CD14-positive monocyte (primary cell): Measurements from ENCODE around the gene ABCG1. TPM values are rescaled to one million over a fixed set of nuclear protein-coding genes. Genes with fewer than 3 reads are reported as not detected.

Experiments
- DNase-seq, 3 donors: peaks; one replicate each; pipeline ENCODE4 v3.0.0-alpha.2; 2011 to 2022
- H2AFZ ChIP-seq: 2 replicates; pipeline ENCODE4 v1.6.0; 2012; ENCODE audit warnings: mild to moderate bottlenecking, low read depth, low read length, inconsistent platforms; ENCODE audit not compliant: insufficient read depth, poor library complexity, severe bottlenecking
- H3K27ac ChIP-seq, 2 donors: 1 replicate in 1 of 2; 2 replicates in 1 of 2; pipeline ENCODE4 v1.5.1; 2012 to 2013; ENCODE audit warnings: low read length in 2 of 2, control low read depth in 1 of 2, inconsistent platforms in 1 of 2, low read depth in 1 of 2, mild to moderate bottlenecking in 1 of 2
- H3K27me3 ChIP-seq, 2 donors: one replicate each; pipeline versions ENCODE4 v1.6.0 to v1.6.1; 2011 to 2013; ENCODE audit warnings: low read length in 2 of 2; ENCODE audit not compliant: control insufficient read depth in 2 of 2, insufficient read depth in 2 of 2
- H3K36me3 ChIP-seq, 2 donors: replicated peaks in 1 of 2; 1 replicate in 1 of 2; 2 replicates in 1 of 2; pipeline versions ENCODE4 v1.5.1 to v1.6.1; 2012 to 2013; ENCODE audit warnings: low read length in 2 of 2, control low read depth in 1 of 2, inconsistent platforms in 1 of 2, mild to moderate bottlenecking in 1 of 2; ENCODE audit not compliant: insufficient read depth in 2 of 2, control insufficient read depth in 1 of 2
- H3K4me1 ChIP-seq, 2 donors: 1 replicate in 1 of 2; 2 replicates in 1 of 2; pipeline versions ENCODE4 v1.5.1 to v1.6.1; 2012 to 2013; ENCODE audit warnings: low read length in 2 of 2, control low read depth in 1 of 2, inconsistent platforms in 1 of 2, mild to moderate bottlenecking in 1 of 2, moderate library complexity in 1 of 2; ENCODE audit not compliant: insufficient read depth in 2 of 2, control insufficient read depth in 1 of 2
- H3K4me2 ChIP-seq: replicated peaks from 2 replicates; pipeline ENCODE3; 2012; ENCODE audit warnings: low read length, moderate library complexity, mild to moderate bottlenecking; ENCODE audit not compliant: poor library complexity, severe bottlenecking; ENCODE audit errors: extremely low read depth
- H3K4me3 ChIP-seq, 3 experiments: fragments of 200-600 bp in 1 of 3; sonication (generic) in 1 of 3; replicated peaks in 1 of 3; 1 replicate in 2 of 3; 2 replicates in 1 of 3; pipeline ENCODE4 v1.5.1; 2011 to 2013; ENCODE audit warnings: low read length in 3 of 3, mild to moderate bottlenecking in 3 of 3, control low read depth in 2 of 3, low read depth in 2 of 3, inconsistent platforms in 1 of 3, moderate library complexity in 1 of 3
- H3K79me2 ChIP-seq: 2 replicates; pipeline ENCODE4 v1.6.0; 2012; ENCODE audit warnings: mild to moderate bottlenecking, control low read depth, inconsistent platforms, low read length, moderate library complexity; ENCODE audit not compliant: insufficient read depth
- H3K9ac ChIP-seq: 2 replicates; pipeline ENCODE4 v1.6.0; 2017; ENCODE audit warnings: low read length, mild to moderate bottlenecking; ENCODE audit not compliant: insufficient read depth, poor library complexity, severe bottlenecking
- H3K9me3 ChIP-seq, 2 donors: replicated peaks in 1 of 2; 1 replicate in 1 of 2; 2 replicates in 1 of 2; pipeline versions ENCODE4 v1.5.1 to v1.6.1; 2012 to 2013; ENCODE audit warnings: low read length in 2 of 2, control low read depth in 1 of 2; ENCODE audit not compliant: control insufficient read depth in 1 of 2, insufficient read depth in 1 of 2
- H4K20me1 ChIP-seq: 2 replicates; pipeline ENCODE4 v1.6.0; 2012; ENCODE audit warnings: mild to moderate bottlenecking, low read length, control low read depth, moderate library complexity; ENCODE audit not compliant: insufficient read depth
- H3K27ac Mint-ChIP-seq, 7 donors: one replicate each; pipeline ENCODE4 v1.8.0; 2020; ENCODE audit warnings: mild to moderate bottlenecking in 7 of 7, mixed read lengths in 7 of 7, moderate library complexity in 6 of 7, inconsistent platforms in 2 of 7
- H3K27me3 Mint-ChIP-seq, 3 donors: one replicate each; pipeline ENCODE4 v1.8.0; 2021 to 2022; ENCODE audit warnings: low read depth in 3 of 3, mild to moderate bottlenecking in 3 of 3, mixed read lengths in 3 of 3, moderate library complexity in 3 of 3, inconsistent platforms in 1 of 3
- H3K36me3 Mint-ChIP-seq, 2 donors: one replicate each; pipeline ENCODE4 v1.8.0; 2020; ENCODE audit warnings: mixed read lengths in 2 of 2, inconsistent platforms in 1 of 2, mild to moderate bottlenecking in 1 of 2
- H3K4me1 Mint-ChIP-seq: one replicate; pipeline ENCODE4 v1.8.0; 2020; ENCODE audit warnings: mild to moderate bottlenecking, mixed read lengths
- H3K4me3 Mint-ChIP-seq, 2 donors: one replicate each; pipeline ENCODE4 v1.8.0; 2020; ENCODE audit warnings: mild to moderate bottlenecking in 2 of 2, mixed read lengths in 2 of 2, moderate library complexity in 1 of 2
- H3K9me3 Mint-ChIP-seq, 7 donors: one replicate each; pipeline ENCODE4 v1.8.0; 2020 to 2022; ENCODE audit warnings: mixed read lengths in 7 of 7, mild to moderate bottlenecking in 6 of 7, moderate library complexity in 6 of 7, inconsistent platforms in 2 of 7
- CTCF ChIP-seq: fragments of 200-600 bp; IDR thresholded peaks from one replicate; pipeline ENCODE4 v1.8.0; 2022; ENCODE audit warnings: antibody characterized with exemption, mild to moderate bottlenecking
- WGBS: methylation state at CpG from one replicate; pipeline ENCODE4 v1.1.5; 2013; ENCODE audit warnings: missing lambda C conversion rate; ENCODE audit not compliant: insufficient coverage; 5-methylcytosine and 5-hydroxymethylcytosine counted together
- intact Hi-C, 2 donors: fragments of 100-400 bp; cut with micrococcal nuclease; formaldehyde crosslinking; loops; one replicate each; pipeline versions ENCODE4 v1.15.0 to v1.15.1; 2023
- polyA plus RNA-seq, 3 donors: library from polyadenylated mRNA; depleted of rRNA in 1 of 3; unstranded in 2 of 3; stranded (reverse) in 1 of 3; fragments of 300-500 nt in 2 of 3; fragments of >200 nt in 1 of 3; fragmentation: Illumina TruSeq in 2 of 3; gene quantifications; 1 replicate in 2 of 3; 2 replicates in 1 of 3; pipeline ENCODE4 v1.2.3, GENCODE V29; 2012 to 2021

The ABCG1 gene
- polyA plus RNA-seq, 3 donors, result 3.0 to 5.2 (median 3.5) TPM

- H3K9me3 Mint-ChIP-seq, result peaks cover 0 to 1% (median 0%) of the 10 kb centered on the region in 7 donors
- no peaks in the 10 kb centered on the region for H3K36me3 Mint-ChIP-seq
- no peaks in the 10 kb centered on the region for H3K27me3 ChIP-seq
- no peak overlapping the region for H3K9ac ChIP-seq
- peaks cover 29% of the 10 kb centered on the region for H3K4me1 Mint-ChIP-seq
- no peak overlapping the region for H2AFZ ChIP-seq
- H3K4me2 ChIP-seq, result no peak overlapping the region
- H3K79me2 ChIP-seq, result no peaks in the 10 kb centered on the region
- H3K27ac ChIP-seq, result no peak overlapping the region
- WGBS, result 72% methylated on average over 3 of the region's 7 CpGs
- no peak overlapping the region for H3K4me3 Mint-ChIP-seq
- H3K4me1 ChIP-seq, result peaks cover 21 to 24% of the 10 kb centered on the region in 2 donors
- intact Hi-C loops, result loop anchor here in 1 of 2 donors (10.0 kb wide), 1 partner anchor 222 kb away; no protein-coding TSS in a partner anchor
- no peak for TF ChIP-seq CTCF
- no peaks in the 10 kb centered on the region for H4K20me1 ChIP-seq
- no peaks in the 10 kb centered on the region for H3K9me3 ChIP-seq
- peaks cover 5 to 13% (median 8%) of the 10 kb centered on the region in 3 donors for H3K27me3 Mint-ChIP-seq
- no peak for DNase-seq
- no peaks in the 10 kb centered on the region for H3K36me3 ChIP-seq
- H3K4me3 ChIP-seq, result no peak overlapping the region
- no peak overlapping the region for H3K27ac Mint-ChIP-seq
Observed at GRCh38 chr21:42302794-42303193, 83.9 kb downstream of the ABCG1 start.

- Mint-ChIP-seq H3K36me3 (no peaks in the 10 kb centered on the region), H3K4me3 (no peak overlapping the region), H3K27ac (no peak overlapping the region), H3K4me1 (peaks cover 36% of the 10 kb centered on the region), H3K9me3 (peaks cover 0 to 1% (median 0%) of the 10 kb centered on the region in 7 donors), H3K27me3 (peaks cover 5 to 13% (median 8%) of the 10 kb centered on the region in 3 donors)
- TF ChIP-seq CTCF, result no peak
- no peak overlapping the region for H3K27ac ChIP-seq
- H4K20me1 ChIP-seq, result no peaks in the 10 kb centered on the region
- WGBS, result 29% methylated on average over 1 of the region's 3 CpGs
- H3K9ac ChIP-seq, result no peak overlapping the region
- H2AFZ ChIP-seq, result no peak overlapping the region
- no peak overlapping the region for H3K4me3 ChIP-seq
- DNase-seq, result no peak
- no peaks in the 10 kb centered on the region for H3K27me3 ChIP-seq
- H3K79me2 ChIP-seq, result no peaks in the 10 kb centered on the region
- peaks cover 27 to 30% of the 10 kb centered on the region in 2 donors for H3K4me1 ChIP-seq
- no peaks in the 10 kb centered on the region for H3K9me3 ChIP-seq
- H3K36me3 ChIP-seq, result no peaks in the 10 kb centered on the region
- H3K4me2 ChIP-seq, result no peak overlapping the region
- intact Hi-C loops, result loop anchor here in 1 of 2 donors (10.0 kb wide), 1 partner anchor 221 kb away; no protein-coding TSS in a partner anchor
Observed at GRCh38 chr21:42303443-42303842, 84.5 kb downstream of the ABCG1 start.
